H1 (cell line): Measurements from ENCODE around the gene PAWR. TPM values are rescaled to one million over a fixed set of nuclear protein-coding genes. Genes with fewer than 3 reads are reported as not detected.

Source experiments
- ZNF274 ChIP-seq: IDR thresholded peaks from 2 replicates; pipeline ENCODE4 v1.7.0; 2012; ENCODE audit warnings: low read length, borderline replicate concordance; ENCODE audit errors: extremely low read depth
- polyA plus RNA-seq, 7 experiments: library from polyadenylated mRNA; depleted of rRNA in 3 of 7; stranded (reverse) in 5 of 7; unstranded in 2 of 7; fragments of >200 nt in 5 of 7; fragments of 200-250 nt in 2 of 7; gene quantifications; 1 replicate in 5 of 7; 2 replicates in 1 of 7; 4 replicates in 1 of 7; pipeline versions ENCODE4 v1.2.1 to v1.2.3, GENCODE V29; 2011 to 2013; ENCODE audit warnings: missing spikeins in 2 of 7, mixed read lengths in 2 of 7
- total RNA-seq: library from RNA; stranded (reverse); fragmentation: NEBNext Ultra II Directional; extraction: Animal tissue kit (Norgen Biotek cat#: 25700); gene quantifications from 2 replicates; pipeline ENCODE4 v1.2.1, GENCODE V29; 2021
- TF ChIP-seq, protein P1 (sequence below): fragments of 300-600 bp; sonication (generic); IDR thresholded peaks from 2 replicates; pipeline ENCODE4 v1.7.1; 2012; ENCODE audit warnings: low read length, moderate library complexity, mild to moderate bottlenecking, inconsistent platforms; ENCODE audit not compliant: insufficient replicate concordance

PAWR gene
- total and polyA plus RNA-seq, 2 of the 8 experiments (the other 6 are each of a cell fraction or from before 2014, with no cell fraction given): 28.3 to 327 TPM

GRCh38 chr12:79687711-79688260 lies 3.0 kb downstream of the PAWR start (continued):
- TF ChIP-seq, protein P1, sequence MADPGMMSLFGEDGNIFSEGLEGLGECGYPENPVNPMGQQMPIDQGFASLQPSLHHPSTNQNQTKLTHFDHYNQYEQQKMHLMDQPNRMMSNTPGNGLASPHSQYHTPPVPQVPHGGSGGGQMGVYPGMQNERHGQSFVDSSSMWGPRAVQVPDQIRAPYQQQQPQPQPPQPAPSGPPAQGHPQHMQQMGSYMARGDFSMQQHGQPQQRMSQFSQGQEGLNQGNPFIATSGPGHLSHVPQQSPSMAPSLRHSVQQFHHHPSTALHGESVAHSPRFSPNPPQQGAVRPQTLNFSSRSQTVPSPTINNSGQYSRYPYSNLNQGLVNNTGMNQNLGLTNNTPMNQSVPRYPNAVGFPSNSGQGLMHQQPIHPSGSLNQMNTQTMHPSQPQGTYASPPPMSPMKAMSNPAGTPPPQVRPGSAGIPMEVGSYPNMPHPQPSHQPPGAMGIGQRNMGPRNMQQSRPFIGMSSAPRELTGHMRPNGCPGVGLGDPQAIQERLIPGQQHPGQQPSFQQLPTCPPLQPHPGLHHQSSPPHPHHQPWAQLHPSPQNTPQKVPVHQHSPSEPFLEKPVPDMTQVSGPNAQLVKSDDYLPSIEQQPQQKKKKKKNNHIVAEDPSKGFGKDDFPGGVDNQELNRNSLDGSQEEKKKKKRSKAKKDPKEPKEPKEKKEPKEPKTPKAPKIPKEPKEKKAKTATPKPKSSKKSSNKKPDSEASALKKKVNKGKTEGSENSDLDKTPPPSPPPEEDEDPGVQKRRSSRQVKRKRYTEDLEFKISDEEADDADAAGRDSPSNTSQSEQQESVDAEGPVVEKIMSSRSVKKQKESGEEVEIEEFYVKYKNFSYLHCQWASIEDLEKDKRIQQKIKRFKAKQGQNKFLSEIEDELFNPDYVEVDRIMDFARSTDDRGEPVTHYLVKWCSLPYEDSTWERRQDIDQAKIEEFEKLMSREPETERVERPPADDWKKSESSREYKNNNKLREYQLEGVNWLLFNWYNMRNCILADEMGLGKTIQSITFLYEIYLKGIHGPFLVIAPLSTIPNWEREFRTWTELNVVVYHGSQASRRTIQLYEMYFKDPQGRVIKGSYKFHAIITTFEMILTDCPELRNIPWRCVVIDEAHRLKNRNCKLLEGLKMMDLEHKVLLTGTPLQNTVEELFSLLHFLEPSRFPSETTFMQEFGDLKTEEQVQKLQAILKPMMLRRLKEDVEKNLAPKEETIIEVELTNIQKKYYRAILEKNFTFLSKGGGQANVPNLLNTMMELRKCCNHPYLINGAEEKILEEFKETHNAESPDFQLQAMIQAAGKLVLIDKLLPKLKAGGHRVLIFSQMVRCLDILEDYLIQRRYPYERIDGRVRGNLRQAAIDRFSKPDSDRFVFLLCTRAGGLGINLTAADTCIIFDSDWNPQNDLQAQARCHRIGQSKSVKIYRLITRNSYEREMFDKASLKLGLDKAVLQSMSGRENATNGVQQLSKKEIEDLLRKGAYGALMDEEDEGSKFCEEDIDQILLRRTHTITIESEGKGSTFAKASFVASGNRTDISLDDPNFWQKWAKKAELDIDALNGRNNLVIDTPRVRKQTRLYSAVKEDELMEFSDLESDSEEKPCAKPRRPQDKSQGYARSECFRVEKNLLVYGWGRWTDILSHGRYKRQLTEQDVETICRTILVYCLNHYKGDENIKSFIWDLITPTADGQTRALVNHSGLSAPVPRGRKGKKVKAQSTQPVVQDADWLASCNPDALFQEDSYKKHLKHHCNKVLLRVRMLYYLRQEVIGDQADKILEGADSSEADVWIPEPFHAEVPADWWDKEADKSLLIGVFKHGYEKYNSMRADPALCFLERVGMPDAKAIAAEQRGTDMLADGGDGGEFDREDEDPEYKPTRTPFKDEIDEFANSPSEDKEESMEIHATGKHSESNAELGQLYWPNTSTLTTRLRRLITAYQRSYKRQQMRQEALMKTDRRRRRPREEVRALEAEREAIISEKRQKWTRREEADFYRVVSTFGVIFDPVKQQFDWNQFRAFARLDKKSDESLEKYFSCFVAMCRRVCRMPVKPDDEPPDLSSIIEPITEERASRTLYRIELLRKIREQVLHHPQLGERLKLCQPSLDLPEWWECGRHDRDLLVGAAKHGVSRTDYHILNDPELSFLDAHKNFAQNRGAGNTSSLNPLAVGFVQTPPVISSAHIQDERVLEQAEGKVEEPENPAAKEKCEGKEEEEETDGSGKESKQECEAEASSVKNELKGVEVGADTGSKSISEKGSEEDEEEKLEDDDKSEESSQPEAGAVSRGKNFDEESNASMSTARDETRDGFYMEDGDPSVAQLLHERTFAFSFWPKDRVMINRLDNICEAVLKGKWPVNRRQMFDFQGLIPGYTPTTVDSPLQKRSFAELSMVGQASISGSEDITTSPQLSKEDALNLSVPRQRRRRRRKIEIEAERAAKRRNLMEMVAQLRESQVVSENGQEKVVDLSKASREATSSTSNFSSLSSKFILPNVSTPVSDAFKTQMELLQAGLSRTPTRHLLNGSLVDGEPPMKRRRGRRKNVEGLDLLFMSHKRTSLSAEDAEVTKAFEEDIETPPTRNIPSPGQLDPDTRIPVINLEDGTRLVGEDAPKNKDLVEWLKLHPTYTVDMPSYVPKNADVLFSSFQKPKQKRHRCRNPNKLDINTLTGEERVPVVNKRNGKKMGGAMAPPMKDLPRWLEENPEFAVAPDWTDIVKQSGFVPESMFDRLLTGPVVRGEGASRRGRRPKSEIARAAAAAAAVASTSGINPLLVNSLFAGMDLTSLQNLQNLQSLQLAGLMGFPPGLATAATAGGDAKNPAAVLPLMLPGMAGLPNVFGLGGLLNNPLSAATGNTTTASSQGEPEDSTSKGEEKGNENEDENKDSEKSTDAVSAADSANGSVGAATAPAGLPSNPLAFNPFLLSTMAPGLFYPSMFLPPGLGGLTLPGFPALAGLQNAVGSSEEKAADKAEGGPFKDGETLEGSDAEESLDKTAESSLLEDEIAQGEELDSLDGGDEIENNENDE: no peak
- no peak for TF ChIP-seq ZNF274
